Peyer's patch (tissue), 4 donors: ENCODE measurements around the gene PRPF18.

Experiments used
- CTCF ChIP-seq, 6 experiments: fragments of 450-650 bp in 4 of 6; fragments of 200-600 bp in 2 of 6; sonication (generic) in 1 of 6; IDR thresholded peaks; one replicate each; pipeline ENCODE4 v1.5.1; 2017 to 2019; ENCODE audit warnings: antibody characterized with exemption in 6 of 6, mild to moderate bottlenecking in 3 of 6, moderate library complexity in 1 of 6
- POLR2A ChIP-seq, 2 donors: fragments of 450-650 bp; IDR thresholded peaks; one replicate each; pipeline ENCODE4 v1.5.1; 2017; ENCODE audit warnings: antibody characterized with exemption in 2 of 2, mild to moderate bottlenecking in 2 of 2, moderate library complexity in 2 of 2

DNA sequence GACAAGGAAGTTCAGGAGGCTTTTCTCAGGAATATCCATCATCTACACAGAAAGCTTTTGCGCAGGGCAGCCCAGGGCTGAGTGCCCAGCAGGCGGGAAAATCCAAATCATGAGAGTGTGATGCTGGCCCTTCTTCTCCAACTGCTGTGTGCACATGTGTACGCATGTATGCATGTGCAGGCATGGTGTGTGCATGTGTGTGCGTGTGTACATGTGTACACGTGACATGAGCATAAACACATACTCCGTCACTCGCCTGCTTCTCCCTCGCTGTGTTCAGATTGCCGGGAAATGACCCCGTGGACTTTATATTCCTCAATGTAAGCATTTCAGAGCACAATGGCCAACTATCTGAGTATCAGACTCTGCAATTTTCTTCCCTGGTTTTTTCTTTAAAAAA lies 85.1 kb downstream of the PRPF18 start:
- TF ChIP-seq CTCF (IDR thresholded peaks at IDR 0.05) (no peak), POLR2A (IDR thresholded peaks at IDR 0.05) (no peak)
